HEK293T (cell line): ENCODE data around the gene AHNAK.

Source experiments
- FOXA1 ChIP-seq: fragments of 450-650 bp; IDR thresholded peaks from 2 replicates; pipeline ENCODE4 v1.6.1; 2016; ENCODE audit warnings: mild to moderate bottlenecking
- FOXK2 ChIP-seq: fragments of 450-650 bp; IDR thresholded peaks from 2 replicates; pipeline ENCODE4 v1.6.1; 2016; ENCODE audit warnings: mild to moderate bottlenecking
- FOXM1 ChIP-seq: fragments of 450-650 bp; IDR thresholded peaks from 2 replicates; pipeline ENCODE4 v1.6.1; 2017; ENCODE audit warnings: mild to moderate bottlenecking, borderline replicate concordance
- NFRKB ChIP-seq: fragments of 450-650 bp; IDR thresholded peaks from 2 replicates; pipeline ENCODE4 v1.6.1; 2016; ENCODE audit warnings: mild to moderate bottlenecking, moderate library complexity
- PKNOX1 ChIP-seq: fragments of 450-650 bp; IDR thresholded peaks from 2 replicates; pipeline ENCODE4 v1.6.1; 2016
- SP1 ChIP-seq: fragments of 450-650 bp; IDR thresholded peaks from 2 replicates; pipeline ENCODE4 v1.6.1; 2017
- SUZ12 ChIP-seq: fragments of 450-650 bp; IDR thresholded peaks from 2 replicates; pipeline ENCODE4 v1.6.1; 2016; ENCODE audit warnings: mild to moderate bottlenecking
- TARDBP ChIP-seq: fragments of 450-650 bp; IDR thresholded peaks from 2 replicates; pipeline ENCODE4 v1.6.1; 2016
- ZNF384 ChIP-seq: fragments of 450-650 bp; IDR thresholded peaks from 2 replicates; pipeline ENCODE4 v1.6.1; 2016

DNA sequence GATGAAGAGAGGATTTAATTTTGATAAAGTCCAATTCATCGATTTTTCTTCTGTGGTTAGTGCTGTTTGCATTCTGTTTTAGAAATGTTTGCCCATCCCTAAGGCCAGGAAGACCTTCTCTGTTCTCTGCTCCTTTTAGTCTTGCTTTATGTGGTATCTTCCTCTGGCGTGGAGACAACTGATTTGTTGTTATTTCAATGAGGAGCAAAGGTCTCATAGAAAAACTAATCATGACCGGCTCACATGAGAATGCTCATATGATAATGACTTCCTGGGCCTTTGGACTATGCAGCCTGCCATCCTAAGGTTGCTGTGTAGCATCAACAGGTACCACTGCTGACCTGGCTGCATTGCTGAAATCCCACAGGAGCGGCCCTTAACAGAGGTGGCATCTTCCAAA, 108.0 kb downstream of the AHNAK start:
- TF ChIP-seq ZNF384 (no peak), TARDBP (no peak), FOXK2 (no peak), FOXA1 (no peak), NFRKB (no peak), PKNOX1 (no peak), SP1 (no peak), FOXM1 (no peak), SUZ12 (no peak)
